Fibroblast of the aortic adventitia (primary cell): ENCODE results near the gene BMP7. TPM values are rescaled to one million over a fixed set of nuclear protein-coding genes. Genes with fewer than 3 reads are reported as not detected.

Experiments
- DNase-seq: peaks from one replicate; pipeline ENCODE4 v3.0.0-alpha.2; 2010; ENCODE audit warnings: low read depth
- H3K4me3 ChIP-seq: 2 replicates; pipeline ENCODE4 v1.5.1; 2011; ENCODE audit warnings: low read depth, mild to moderate bottlenecking, control low read depth, low read length, moderate library complexity
- total RNA-seq: library from RNA; depleted of rRNA; stranded (reverse); fragments of >200 nt; gene quantifications from 2 replicates; pipeline ENCODE4 v1.2.3, GENCODE V29; 2012; ENCODE audit warnings: low replicate concordance
- TF ChIP-seq, protein P1 (sequence below): IDR thresholded peaks from 2 replicates; pipeline ENCODE4 v1.5.1; 2011; ENCODE audit warnings: mild to moderate bottlenecking, low read length, control low read depth, inconsistent platforms; ENCODE audit not compliant: insufficient read depth

Gene BMP7
- total RNA-seq, result not detected in 2 replicates

DNA sequence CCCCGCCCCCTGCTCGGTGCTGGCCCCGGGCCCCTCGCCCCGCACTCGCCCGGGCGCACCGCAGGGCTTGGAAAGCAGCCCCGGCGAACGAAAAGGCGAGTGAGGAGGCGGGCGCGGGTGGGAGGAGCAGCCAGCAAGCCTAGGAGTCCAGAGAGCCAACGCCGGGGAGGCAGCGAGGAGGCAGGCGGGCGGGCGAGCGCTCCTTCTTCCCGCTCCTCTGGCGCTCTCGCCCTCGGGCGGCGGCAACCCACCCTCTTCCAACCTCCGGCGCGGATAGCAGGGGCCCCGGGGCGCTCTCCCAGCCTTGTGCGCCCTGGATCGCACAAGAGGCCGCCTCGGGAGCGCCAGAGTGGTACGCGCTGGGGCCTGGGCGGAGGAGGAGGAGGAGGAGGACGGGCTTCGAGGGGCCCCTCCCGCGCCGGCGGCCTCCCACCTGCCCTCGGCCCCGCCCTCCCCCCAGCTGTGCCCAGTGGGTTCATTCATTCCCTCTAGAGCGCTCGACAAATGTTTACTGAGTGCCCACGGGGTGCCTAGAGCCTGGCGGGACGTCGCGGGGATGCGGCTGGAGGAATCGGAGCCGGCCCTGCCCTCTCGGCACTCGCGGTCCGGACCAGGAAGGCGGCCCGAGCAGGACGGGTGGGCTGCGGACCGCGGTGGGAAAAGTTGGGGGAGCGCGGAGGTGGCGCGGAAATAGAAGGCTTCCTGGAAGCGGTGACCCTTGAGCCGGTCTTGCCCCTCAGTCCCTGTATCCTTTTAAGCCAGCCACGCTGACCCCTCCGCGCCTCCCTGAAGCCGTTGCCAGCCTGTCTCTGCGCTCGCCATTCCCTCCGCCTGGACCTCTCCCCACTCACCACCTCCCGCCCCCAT, at the start of gene BMP7:
TSS of gene BMP7 (minus strand) at position 351 of the 867 bp plus-strand sequence. CDS start 519 bp downstream, outside the sequence.
- DNase-seq, result no peak
- TF ChIP-seq, protein P1, sequence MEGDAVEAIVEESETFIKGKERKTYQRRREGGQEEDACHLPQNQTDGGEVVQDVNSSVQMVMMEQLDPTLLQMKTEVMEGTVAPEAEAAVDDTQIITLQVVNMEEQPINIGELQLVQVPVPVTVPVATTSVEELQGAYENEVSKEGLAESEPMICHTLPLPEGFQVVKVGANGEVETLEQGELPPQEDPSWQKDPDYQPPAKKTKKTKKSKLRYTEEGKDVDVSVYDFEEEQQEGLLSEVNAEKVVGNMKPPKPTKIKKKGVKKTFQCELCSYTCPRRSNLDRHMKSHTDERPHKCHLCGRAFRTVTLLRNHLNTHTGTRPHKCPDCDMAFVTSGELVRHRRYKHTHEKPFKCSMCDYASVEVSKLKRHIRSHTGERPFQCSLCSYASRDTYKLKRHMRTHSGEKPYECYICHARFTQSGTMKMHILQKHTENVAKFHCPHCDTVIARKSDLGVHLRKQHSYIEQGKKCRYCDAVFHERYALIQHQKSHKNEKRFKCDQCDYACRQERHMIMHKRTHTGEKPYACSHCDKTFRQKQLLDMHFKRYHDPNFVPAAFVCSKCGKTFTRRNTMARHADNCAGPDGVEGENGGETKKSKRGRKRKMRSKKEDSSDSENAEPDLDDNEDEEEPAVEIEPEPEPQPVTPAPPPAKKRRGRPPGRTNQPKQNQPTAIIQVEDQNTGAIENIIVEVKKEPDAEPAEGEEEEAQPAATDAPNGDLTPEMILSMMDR, result no peak
- no peak within 1 kb of the TSS for H3K4me3 ChIP-seq

DNA sequence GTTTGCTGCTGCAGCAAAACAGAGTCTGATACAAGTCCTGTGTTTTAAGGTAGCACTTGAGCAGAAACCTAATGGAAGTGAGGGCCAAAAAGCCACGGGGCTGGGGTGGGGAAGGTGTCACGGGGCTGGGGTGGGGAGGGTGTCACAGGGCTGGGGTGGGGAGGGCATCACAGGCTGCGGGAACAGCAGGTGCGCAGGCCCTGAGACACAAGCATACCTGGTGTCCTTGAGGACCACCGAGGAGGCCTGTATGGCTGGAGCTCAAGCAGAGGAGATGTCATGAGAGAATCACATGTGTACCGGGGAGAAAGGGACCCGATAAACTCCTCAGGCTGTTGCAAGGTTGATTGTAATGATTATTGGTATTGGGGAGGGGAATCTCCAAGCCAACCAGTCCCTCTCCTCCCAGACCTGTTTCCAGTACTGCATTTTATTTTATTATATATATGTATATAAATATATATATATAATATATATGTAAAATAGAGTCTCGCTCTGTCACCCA, 49.6 kb upstream of the BMP7 start:
- DNase-seq, result no peak
- TF ChIP-seq, protein P1, result no peak
- no peak overlapping the region for H3K4me3 ChIP-seq

DNA sequence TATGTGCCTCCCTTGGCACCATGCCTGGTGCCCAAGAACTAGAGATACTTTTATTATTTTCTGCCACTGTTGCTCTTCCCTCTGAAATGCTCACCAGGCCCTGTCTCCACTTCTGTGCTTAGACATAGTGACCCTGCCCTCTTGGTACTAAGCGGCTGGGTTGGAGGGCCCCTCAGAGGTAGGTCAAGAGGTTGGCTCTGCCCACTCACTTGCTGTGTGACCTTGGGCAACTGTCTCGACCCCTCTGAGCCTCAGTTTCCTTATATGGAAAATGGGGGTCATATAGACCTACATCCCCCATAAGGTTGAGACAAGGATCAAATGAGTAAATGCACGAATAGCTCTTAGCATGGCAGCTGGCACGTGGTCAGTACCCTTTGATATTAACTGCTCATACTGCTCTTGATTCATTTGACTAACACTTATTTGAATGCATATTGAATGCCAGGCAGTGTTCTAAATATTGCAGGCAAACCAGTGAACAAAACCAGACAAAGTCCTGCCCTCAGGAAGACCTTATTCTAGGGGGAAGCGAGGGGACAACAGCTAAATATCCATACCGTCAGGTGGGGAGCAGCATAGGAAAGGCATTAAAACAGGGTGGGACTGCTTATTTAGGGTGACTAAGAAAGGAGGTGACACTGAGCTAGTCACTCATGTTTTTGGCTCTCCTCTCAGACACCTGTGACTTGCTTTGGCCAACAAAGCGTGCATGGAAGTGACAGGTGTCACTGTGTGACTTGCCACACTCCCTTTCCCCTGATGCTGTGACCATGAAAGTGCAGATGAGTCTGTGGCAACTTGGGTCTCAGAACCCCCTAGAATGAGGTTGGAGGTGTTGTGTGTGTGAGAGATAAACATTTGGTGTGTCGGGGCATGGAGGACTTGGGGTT, 48.9 kb upstream of the BMP7 start:
- no peak for DNase-seq
- TF ChIP-seq, protein P1, result no peak
- no peak overlapping the region for H3K4me3 ChIP-seq

DNA sequence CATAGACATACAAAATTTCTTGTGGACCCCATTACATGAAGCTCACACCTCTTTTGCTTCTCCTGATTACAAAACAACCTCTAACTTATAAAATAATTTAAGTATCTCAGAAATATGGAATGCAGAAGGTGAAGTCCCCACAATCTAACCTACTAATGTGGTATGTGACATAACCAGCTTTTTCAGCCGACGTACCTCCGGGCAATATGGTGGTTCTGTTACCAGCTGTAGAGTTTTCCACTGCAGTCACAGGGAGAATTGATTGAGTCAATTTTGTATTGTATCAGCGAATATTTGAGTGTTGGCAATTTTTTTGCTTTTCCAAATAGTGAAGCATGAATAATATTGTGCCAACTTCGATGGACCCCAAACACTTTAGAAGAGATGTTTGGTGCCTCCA, 47.5 kb upstream of the BMP7 start:
- DNase-seq, result no peak
- H3K4me3 ChIP-seq, result no peak overlapping the region
- TF ChIP-seq, protein P1, result no peak

DNA sequence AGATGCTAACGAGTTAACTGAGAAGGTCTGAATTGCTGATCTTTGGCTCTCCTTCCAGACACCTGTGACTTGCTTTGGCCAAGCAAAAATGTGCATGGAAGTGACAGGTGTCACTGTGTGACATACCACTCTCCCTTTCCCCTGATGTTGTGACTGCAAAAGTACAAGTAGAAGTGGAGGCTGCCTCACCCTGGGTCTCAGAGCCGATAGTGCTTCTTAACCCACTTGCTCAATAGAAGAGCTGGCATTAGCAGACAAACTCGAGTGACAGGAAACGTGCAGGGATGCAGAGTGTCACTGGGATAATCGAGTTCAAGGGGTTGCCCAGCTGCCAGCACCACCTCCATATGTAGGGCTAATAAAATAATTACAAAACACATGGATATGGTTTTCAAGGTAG, 46.8 kb upstream of the BMP7 start:
- no peak overlapping the region for H3K4me3 ChIP-seq
- DNase-seq, result no peak
- TF ChIP-seq, protein P1, result no peak

DNA sequence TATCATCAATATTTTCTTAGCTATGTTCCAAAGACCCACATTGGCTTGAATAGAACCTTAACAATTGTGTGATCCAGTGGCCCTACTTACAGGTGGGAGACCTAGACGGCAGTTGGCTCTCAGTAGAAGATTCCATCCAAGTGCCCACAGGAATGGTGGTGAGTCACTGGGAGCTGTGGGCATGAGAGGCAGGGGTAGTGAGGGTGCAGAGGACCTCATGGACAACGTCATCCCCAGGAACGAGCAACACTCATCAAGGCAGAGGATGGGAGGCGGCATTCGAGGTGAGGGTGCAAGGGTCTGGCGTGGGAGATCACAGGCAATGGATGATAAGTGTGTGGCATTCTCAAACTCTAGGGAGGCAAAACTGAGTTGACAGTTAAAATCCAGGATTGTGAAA, 45.7 kb upstream of the BMP7 start:
- TF ChIP-seq, protein P1, result no peak
- DNase-seq, result no peak

More for the DNA sequence above, 45.7 kb upstream of the BMP7 start:
- H3K4me3 ChIP-seq, result no peak overlapping the region
